ENCODE data around the gene RFX8. TPM values are rescaled to one million over a fixed set of nuclear protein-coding genes. Genes with fewer than 3 reads are reported as not detected.
A peak's percentile ranks its signal among the peaks of the same experiment; 100 is the strongest.

RFX8 gene
- polyA plus RNA-seq, 1 of the 3 experiments (the other 2 are of a cell fraction): 0.07 TPM

- Histone ChIP-seq H4K20me1 (ENCODE audit: insufficient read depth) (no peaks in the 10 kb centered on the region), H3K79me2 (ENCODE audit: insufficient read depth) (no peaks in the 10 kb centered on the region), H3K4me3 (ENCODE audit: low read depth in 2 of 2, low read length in 1 of 2) (no peak overlapping the region), H2AFZ (ENCODE audit: low read depth) (no peak overlapping the region), H3F3A (replicated peaks; ENCODE audit: insufficient read depth) (no peaks in the 10 kb centered on the region), H3K36me3 (replicated peaks in 1 of 2; ENCODE audit: control insufficient read depth in 1 of 2, insufficient read depth in 2 of 2, low read length in 1 of 2) (no peaks in the 10 kb centered on the region), H3K27ac (ENCODE audit: low read depth in 2 of 2, low read length in 1 of 2) (no peak overlapping the region), H3K9ac (no peak overlapping the region), H3K27me3 (ENCODE audit: insufficient read depth) (no peaks in the 10 kb centered on the region), H3K4me2 (no peak overlapping the region), H3K9me2 (no peaks in the 10 kb centered on the region), H3K9me3 (no peaks in the 10 kb centered on the region), H3K4me1 (ENCODE audit: control insufficient read depth in 1 of 2, insufficient read depth in 2 of 2, low read depth in 1 of 2, low read length in 1 of 2) (peaks cover 0 to 12% of the 10 kb centered on the region in 2 experiments; a peak in 1 of 4 replicates)
- DNase-seq: no peak
- CTCF ChIA-PET: interaction anchor here (0.5 kb wide), 1 partner anchor 24 kb away, joined by 3 read pairs; no protein-coding TSS in a partner anchor
- TF ChIP-seq FOXJ3 (CRISPR knock-in tag; IDR thresholded peaks at IDR 0.05): no peak
- TF ChIP-seq, protein P1, sequence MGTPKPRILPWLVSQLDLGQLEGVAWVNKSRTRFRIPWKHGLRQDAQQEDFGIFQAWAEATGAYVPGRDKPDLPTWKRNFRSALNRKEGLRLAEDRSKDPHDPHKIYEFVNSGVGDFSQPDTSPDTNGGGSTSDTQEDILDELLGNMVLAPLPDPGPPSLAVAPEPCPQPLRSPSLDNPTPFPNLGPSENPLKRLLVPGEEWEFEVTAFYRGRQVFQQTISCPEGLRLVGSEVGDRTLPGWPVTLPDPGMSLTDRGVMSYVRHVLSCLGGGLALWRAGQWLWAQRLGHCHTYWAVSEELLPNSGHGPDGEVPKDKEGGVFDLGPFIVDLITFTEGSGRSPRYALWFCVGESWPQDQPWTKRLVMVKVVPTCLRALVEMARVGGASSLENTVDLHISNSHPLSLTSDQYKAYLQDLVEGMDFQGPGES (IDR thresholded peaks at IDR 0.05; ENCODE audit: low read depth, low read length): no peak
- TF ChIP-seq RFX5 (IDR thresholded peaks at IDR 0.05; ENCODE audit: low read length): no peak
- no peak for TF ChIP-seq TAF1 (IDR thresholded peaks at IDR 0.05; ENCODE audit: borderline replicate concordance, low read depth, low read length)
- no peak for TF ChIP-seq MAX (IDR thresholded peaks at IDR 0.05; ENCODE audit: low read depth)
- TF ChIP-seq, protein P2, sequence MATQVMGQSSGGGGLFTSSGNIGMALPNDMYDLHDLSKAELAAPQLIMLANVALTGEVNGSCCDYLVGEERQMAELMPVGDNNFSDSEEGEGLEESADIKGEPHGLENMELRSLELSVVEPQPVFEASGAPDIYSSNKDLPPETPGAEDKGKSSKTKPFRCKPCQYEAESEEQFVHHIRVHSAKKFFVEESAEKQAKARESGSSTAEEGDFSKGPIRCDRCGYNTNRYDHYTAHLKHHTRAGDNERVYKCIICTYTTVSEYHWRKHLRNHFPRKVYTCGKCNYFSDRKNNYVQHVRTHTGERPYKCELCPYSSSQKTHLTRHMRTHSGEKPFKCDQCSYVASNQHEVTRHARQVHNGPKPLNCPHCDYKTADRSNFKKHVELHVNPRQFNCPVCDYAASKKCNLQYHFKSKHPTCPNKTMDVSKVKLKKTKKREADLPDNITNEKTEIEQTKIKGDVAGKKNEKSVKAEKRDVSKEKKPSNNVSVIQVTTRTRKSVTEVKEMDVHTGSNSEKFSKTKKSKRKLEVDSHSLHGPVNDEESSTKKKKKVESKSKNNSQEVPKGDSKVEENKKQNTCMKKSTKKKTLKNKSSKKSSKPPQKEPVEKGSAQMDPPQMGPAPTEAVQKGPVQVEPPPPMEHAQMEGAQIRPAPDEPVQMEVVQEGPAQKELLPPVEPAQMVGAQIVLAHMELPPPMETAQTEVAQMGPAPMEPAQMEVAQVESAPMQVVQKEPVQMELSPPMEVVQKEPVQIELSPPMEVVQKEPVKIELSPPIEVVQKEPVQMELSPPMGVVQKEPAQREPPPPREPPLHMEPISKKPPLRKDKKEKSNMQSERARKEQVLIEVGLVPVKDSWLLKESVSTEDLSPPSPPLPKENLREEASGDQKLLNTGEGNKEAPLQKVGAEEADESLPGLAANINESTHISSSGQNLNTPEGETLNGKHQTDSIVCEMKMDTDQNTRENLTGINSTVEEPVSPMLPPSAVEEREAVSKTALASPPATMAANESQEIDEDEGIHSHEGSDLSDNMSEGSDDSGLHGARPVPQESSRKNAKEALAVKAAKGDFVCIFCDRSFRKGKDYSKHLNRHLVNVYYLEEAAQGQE (IDR thresholded peaks at IDR 0.05; ENCODE audit: low read depth, low read length): no peak
- no peak for TF ChIP-seq TEAD4 (IDR thresholded peaks at IDR 0.05; ENCODE audit: borderline replicate concordance, insufficient read depth)
- no peak for TF ChIP-seq FOXM1 (IDR thresholded peaks at IDR 0.05; ENCODE audit: low read depth)
- TF ChIP-seq RXRA (IDR thresholded peaks at IDR 0.05; ENCODE audit: borderline replicate concordance, low read depth): no peak
- 87% methylated on average over 2 of the region's 2 CpGs for WGBS (ENCODE audit: low lambda C conversion rate)
- POLR2A ChIA-PET: no interaction called here
Measured at GRCh38 chr2:101415220-101415619, 59.7 kb downstream of the RFX8 start.

GRCh38 chr2:101412092-101412694 lies 62.7 kb downstream of the RFX8 start:
- CTCF ChIA-PET: interaction anchor here (0.6 to 1.8 kb wide), 6 partner anchors 9 to 608 kb away, joined by 3 to 6 read pairs (median 4); no protein-coding TSS in a partner anchor
- H3K4me1 ChIP-seq (ENCODE audit: control insufficient read depth in 1 of 2, insufficient read depth in 2 of 2, low read depth in 1 of 2, low read length in 1 of 2): peaks cover 0 to 12% of the 10 kb centered on the region in 2 experiments; a peak in 1 of 4 replicates

More at GRCh38 chr2:101412092-101412694, 62.7 kb downstream of the RFX8 start:
- Histone ChIP-seq H3F3A (replicated peaks; ENCODE audit: insufficient read depth) (no peaks in the 10 kb centered on the region), H3K27me3 (ENCODE audit: insufficient read depth) (no peaks in the 10 kb centered on the region), H3K9me3 (no peaks in the 10 kb centered on the region), H3K79me2 (ENCODE audit: insufficient read depth) (no peaks in the 10 kb centered on the region), H3K9ac (no peak overlapping the region), H3K36me3 (replicated peaks in 1 of 2; ENCODE audit: control insufficient read depth in 1 of 2, insufficient read depth in 2 of 2, low read length in 1 of 2) (no peaks in the 10 kb centered on the region), H3K4me2 (no peak overlapping the region), H3K4me3 (ENCODE audit: low read depth in 2 of 2, low read length in 1 of 2) (no peak overlapping the region), H3K9me2 (no peaks in the 10 kb centered on the region), H4K20me1 (ENCODE audit: insufficient read depth) (no peaks in the 10 kb centered on the region), H3K27ac (ENCODE audit: low read depth in 2 of 2, low read length in 1 of 2) (no peak overlapping the region), H2AFZ (ENCODE audit: low read depth) (no peak overlapping the region)
- no peak for DNase-seq
- TF ChIP-seq, protein P1 (IDR thresholded peaks at IDR 0.05; ENCODE audit: low read depth, low read length): no peak
- TF ChIP-seq GATA2 (CRISPR knock-in tag; IDR thresholded peaks at IDR 0.05): 0 out of 2 replicates have a peak, but pooled peaks have one; percentile 11
- WGBS (ENCODE audit: low lambda C conversion rate): 66% methylated on average over 9 of the region's 9 CpGs
- POLR2A ChIA-PET: no interaction called here

All from SK-N-SH (cell line).